Stimulated activated CD4-positive, alpha-beta T cell treated with anti-CD3 and anti-CD28 coated beads, Interleukin-1b, Interleukin-23, amount 100 ng/mL, for 48 hours (primary cell): ENCODE measurements around the gene PON2.

ENCODE experiments used
- DNase-seq: peaks from one replicate; pipeline ENCODE4 v3.0.0-alpha.2; 2020

Gene PON2

DNA sequence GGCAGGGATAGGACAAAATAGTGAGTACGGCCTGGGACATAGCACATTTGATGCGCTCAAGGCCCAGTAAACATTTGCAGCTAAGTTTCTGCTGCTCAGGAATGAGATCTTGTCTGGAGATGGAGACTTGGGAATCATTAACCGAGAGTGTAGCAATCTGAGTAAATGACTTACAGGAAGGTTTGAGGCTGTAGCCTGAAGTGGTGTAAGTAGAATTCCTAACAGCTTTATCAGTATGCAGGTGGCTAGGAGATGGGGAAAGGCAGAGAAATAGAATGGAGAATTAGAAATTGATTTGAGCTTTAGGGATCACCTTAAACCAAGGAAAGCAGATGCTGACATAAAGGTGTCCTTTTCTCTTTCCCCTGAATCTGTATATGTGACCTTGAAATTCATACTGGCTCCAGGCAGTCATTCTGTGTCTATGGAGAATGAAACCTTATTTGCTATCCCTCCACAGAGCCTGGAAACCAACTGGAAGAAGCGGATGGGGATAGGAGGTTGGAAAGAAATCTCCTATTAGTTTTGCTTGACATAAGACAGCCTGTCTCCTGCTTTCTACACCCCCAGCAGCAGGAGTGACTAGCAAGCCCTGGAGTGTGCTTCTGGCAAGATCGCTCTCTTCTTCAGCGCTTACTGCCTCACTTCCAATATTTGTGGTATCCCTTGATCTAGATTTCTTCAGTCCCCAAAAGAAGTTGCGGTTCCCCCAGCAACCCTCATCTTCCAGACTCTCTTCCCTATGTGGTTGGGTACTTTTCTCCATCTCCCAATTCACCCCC is 6.4 kb upstream of the PON2 start:
- DNase-seq, result no peak

DNA sequence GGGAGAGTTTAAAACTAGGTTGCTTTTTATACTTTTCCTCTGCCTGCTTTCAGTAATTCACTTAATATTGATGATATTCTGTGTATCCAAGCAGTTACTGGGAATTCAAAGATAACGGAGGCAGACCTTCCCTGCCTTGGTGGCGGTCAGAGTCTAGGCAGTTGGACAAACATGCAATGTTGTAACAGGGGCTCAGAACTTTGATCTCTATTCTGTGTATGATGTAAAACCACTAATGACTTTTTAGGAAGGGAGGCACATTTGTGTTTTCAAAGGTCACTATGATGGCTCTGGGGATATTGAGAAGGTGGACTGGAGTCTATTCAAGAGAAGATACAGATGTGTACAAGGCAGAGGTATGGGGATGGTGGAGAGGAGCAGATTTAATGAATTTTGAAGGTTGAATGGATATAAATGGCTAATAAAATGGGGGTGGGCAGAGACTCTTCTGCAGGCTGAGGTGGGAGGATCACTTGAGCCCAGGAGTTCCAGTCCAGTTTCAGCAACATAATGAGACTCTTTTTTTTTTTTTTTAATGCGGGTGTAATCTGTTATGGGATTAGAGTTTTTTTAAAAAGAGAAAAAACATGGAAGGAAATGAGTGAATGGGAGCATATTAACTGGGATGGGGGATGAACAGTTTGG is 5.7 kb upstream of the PON2 start:
- DNase-seq, result no peak

DNA sequence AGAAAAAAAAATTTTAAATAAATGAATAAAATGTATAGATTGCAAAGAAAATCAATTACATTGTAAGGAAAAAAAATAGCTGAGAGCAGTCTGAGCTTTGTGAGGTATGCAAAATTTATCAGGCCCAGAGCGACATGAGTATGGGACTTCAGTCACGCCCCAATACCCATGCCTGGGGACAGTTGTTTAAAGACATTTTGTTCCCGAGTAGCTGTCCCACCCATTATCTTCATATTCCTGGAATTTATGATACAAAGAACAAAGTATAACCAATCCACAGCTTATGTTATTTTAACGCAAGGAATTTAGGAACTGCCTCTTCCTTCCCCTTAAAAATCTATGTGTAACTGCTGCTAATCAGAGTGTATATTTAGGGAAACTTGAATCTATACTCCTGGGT is 1.6 kb upstream of the PON2 start:
- no peak for DNase-seq

DNA sequence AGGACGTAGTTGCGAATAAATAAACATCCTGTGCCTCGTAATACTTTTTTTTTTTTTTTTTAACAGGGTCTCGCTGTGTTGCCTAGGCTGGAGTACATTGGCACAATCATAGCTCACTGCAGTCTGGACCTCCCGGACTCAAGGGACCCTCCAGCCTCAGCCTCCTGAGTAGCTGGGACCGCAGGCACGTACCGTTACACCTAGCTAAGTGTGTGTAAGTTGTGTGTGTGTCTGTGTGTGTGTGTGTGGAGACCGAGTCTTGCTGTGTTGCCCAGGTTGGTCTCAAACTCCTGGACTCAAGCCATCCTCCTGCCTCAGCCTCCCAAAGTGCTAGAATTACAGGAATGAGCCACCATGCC is 573 bp upstream of the PON2 start:
- no peak for DNase-seq

GRCh38 chr7:95433952-95434556 is 774 bp downstream of the PON2 start:
- no peak for DNase-seq

DNA sequence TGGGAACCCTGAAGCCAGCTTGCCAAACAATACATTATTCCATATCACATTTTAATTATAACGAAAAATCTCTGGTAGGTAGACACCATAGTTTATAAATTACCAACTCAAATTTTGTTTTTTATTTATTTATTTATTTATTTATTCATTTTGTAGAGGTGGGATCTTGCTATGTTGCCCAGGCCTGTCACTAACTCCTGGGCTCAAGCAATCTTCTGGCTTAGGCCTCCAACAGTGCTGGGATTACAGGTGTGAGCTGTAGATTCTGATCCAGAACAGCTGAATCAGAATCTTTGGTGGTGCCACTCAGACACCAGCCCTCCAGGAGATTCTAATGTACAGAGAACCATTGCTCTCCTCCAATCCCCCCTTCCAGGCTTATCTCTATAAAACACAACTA is 1.7 kb downstream of the PON2 start:
- DNase-seq, result no peak

GRCh38 chr7:95432606-95433005 is 2.2 kb downstream of the PON2 start:
- DNase-seq, result no peak

DNA sequence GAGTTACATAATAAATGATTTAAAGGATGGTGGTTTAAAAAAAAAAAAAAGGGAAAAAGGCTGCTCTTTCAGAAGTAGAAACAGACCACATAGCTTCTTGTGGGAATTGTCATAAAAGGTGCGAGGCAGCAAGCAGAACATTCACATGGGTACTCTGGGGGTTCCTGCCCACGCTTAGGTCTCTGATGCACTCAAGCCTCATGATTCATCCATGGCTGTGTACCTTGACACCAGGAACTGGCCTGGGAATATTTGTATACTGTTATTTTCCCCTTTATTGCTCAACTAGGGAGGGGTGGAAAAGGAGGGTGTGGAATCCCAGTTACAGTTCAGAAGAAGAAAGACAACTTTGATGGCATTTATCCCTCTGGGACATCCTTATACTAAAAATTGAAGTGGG is 4.0 kb downstream of the PON2 start:
- no peak for DNase-seq

DNA sequence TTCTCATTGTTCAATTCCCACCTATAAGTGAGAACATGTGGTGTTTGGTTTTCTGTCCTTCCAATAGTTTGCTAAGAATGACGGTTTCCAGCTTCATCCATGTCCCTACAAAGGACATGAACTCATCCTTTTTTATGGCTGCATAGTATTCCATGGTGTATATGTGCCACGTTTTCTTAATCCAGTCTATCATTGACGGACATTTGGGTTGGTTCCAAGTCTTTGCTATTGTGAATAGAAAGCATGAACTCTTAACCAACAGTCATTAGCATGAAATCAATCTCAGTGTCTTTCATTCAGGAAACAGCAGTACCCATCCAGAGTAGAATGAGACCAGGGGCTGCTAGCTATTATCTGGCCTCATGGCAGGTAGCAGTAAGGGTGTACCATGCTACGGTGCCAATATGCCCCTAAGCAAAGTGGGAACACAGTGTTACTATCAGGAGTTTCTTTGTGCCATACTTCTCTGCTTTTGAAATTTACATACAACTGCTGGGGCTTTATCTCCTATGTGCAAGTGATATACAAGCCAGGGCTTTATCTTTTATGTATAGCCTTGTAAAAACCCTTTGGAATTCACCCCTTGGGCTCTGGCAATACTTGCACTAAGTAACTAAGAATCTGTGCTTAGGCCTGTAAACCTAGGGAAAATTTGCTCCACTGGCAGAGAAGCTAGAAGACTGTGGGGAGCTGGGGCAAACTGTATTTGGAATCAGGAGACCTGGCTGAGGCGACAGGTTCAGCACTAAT is 5.4 kb downstream of the PON2 start:
- DNase-seq, result no peak

DNA sequence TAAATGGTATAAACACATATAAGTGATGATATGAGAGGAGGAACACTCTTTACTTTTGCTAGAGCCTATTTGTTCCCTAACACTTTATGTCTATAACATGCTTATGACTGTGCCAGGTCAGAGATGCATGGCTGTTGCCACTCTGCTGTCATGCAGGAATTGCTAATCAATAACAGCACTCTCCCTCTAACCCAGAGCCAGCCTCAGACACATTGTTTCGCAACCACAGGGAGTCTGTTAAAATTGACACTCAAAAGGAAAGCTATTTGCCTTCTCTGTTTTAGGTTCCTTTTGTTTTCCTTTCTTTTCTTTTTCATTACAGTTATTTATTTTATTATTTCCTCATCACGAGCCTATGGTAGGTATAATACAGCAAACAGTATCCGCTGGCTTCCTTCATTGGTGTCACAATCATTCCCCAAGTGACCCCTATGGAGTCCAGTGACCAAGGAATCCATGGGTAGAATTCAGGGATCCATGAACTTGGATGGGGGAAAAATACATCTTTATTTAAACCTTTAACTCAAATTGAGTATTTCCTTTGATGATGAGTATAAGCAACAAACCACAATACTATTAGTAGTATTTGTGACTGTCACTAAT is 6.8 kb downstream of the PON2 start:
- no peak for DNase-seq

DNA sequence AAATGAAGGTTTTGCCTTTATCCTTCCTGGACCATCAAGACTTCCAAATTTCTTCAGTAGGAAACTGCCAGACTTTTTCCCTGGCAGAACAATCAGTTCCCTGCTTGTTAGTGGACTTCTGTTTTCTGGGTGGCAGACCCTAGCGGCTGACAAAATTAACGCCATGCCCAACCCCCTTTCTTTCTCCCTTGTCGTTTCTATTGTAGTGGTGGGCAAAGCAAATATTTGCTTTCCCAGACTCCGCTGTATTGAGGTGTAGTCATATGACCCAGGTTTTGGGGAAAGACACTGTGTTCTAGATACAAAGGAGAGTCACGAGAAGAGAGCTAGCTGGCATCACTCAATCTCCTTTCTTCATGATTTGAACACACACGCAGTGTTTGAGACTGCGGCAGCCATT is 7.7 kb downstream of the PON2 start:
- no peak for DNase-seq

DNA sequence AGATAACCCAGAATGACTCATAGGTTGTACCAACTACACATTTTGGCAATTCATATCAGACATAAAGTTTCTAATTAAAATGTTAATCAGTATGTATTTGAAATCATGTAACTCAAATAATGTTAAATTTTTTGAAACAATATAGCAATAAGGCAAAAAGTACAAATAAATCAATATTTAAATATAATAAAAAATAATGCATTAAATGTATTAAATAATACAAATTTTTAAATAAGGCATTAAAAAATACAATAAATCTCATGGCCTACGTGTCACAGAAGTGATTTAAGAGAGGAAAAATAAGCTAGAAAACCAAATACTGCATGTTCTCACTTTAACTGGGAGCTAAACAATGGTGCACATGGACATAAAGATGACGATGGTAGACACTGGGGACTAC is 9.1 kb downstream of the PON2 start:
- DNase-seq, result no peak

- no peak for DNase-seq
These were observed 10.1 kb downstream of the PON2 start for GRCh38 chr7:95424716-95425115.

DNA sequence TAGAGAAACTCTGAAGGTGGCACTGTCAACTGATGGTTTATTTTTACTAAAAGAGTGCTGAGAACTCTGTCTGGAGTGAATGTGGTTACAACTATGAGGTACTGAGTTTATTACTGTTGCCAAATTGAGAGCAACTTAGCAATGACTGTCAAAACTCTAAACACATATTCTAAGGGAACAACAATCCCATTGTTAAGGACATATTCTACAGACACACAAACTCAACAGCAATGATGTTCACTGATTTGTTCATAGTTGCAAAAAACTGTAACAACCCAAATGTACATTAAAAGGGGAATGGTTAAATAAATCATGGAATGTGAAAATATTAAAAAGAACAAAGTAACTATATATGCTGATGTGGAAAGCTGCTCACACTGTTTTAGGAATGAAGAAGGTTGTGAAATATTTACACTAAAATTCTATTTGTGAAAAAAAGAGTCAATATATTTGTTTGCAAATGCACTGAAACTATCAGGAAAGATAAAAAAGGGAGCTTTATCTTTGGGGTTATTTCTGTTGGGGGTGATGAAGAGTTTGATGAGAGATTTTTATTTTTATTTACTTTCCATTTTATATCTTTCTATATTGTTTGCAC is 12.9 kb downstream of the PON2 start:
- DNase-seq, result no peak

- DNase-seq, result no peak
These were observed 13.6 kb downstream of the PON2 start for GRCh38 chr7:95421000-95421846.

DNA sequence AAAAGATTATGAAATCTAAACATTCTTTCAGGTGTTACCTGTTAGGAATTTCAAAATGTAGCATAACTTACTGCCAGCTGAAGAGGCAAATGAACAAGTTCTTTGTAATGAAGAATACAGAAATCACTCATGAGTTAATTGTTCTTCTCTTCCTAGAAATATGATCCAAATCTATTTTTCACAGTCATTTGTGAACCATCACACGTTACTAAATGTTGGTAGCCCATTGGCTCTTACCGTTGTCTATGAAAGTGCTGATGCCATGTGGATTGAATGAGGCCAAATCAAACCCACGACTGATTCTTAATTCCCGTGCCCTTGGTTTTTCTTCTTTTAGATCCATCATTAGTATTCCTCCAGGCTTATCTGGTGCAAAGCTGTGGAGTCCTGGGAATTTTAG is 22.8 kb downstream of the PON2 start:
- no peak for DNase-seq

GRCh38 chr7:95411666-95412065 is 23.2 kb downstream of the PON2 start:
- DNase-seq, result no peak

DNA sequence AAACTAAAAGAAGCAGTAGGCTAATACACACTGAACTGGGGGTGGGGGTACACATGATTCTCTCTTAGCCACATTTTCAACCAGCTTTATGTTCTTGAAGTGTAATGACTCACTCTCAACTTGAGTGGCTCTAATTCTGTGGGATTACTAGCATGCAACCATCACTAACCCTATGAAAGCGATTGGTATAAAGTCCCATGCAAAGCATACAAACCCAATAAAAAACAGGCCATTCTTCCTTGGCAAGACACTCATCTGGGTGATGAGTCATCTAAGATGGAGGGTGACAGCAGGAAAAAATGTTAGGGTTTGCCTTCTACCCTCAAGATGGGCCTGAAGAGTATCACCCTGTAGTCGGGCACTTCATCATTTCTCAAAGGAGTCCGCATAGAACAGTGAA is 23.8 kb downstream of the PON2 start:
- no peak for DNase-seq

- no peak for DNase-seq
These were observed 27.1 kb downstream of the PON2 start for GRCh38 chr7:95407751-95408150.

DNA sequence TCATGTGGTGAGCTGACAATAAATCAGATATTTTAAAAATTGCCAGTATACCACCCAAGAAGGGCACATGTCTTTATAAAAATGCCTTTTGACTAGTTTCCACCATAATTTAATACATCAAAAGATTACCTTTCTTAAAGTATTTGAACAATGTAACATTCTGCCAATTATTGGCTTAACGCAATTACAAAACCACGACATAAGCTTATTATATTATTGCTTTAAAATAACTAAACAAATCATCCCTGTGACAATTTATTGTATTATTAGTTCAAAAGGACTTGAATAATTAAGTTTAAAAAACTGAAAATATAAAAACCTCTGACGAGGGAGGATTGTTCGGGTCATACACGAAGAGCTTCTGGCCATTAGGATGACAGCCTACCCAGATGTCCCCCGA is 29.0 kb downstream of the PON2 start:
- DNase-seq, result no peak

DNA sequence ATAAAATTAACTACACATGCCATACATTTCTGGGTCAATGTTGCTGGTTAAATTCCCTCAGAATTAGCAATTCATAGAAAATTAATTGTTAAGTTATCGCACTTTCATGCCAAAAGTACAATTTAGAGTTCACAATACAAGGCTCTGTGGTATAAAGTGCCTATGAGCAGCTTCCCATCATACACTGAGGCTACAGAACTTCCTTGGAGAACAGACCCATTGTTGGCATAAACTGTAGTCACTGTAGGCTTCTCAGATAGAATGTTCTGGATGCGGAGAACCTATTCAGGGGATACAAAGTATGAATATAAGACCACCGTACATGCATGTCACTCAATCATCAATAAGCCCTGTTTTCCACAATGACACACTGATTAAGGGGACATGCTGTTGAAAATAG is 29.6 kb downstream of the PON2 start:
- DNase-seq, result no peak

GRCh38 chr7:95404316-95404865 is 30.4 kb downstream of the PON2 start:
- DNase-seq, result no peak
